ENCODE results near the gene MYO18B.

- TF ChIP-seq POLR2AphosphoS5 (IDR thresholded peaks at IDR 0.05; ENCODE audit: low read depth) (no peak), SPI1 (IDR thresholded peaks at IDR 0.05; ENCODE audit: borderline replicate concordance, low read depth) (no peak), CTCF (IDR thresholded peaks at IDR 0.05; ENCODE audit: insufficient read depth, low read length) (no peak), REST (IDR thresholded peaks at IDR 0.05; ENCODE audit: insufficient replicate concordance, low read depth) (no peak)
These were observed 177.5 kb downstream of the MYO18B start for GRCh38 chr22:25919452-25919851.
